Measurements from ENCODE around the gene PHEX.

Gene PHEX

DNA sequence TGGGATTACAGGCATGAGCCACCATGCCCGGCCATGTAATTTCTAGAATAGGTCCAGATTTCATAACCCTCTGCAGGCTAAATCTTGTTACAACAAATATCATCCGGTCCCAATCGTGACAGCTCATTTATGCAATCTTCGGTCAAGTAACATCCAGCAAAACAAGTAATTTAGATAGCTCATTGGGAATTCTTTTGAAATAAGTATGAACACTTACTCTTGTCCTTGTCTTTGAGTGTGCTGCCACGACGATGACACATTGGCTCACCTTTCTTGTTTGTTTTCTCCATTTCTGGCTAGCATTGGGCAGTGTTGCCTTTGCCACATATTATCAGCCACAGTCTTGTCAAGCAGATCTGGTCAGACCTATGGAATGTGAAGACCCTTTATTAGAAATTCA, 92.0 kb downstream of the PHEX start:
- H3K4me1 ChIP-seq: no peaks in the 10 kb centered on the region
- DNase-seq: peak in 1 of 2 donors; percentile 26
- no peak overlapping the region for H3K4me3 ChIP-seq
- no peak overlapping the region for H3K27ac ChIP-seq
- H3K9me3 ChIP-seq: no peaks in the 10 kb centered on the region
- TF ChIP-seq, protein P1, sequence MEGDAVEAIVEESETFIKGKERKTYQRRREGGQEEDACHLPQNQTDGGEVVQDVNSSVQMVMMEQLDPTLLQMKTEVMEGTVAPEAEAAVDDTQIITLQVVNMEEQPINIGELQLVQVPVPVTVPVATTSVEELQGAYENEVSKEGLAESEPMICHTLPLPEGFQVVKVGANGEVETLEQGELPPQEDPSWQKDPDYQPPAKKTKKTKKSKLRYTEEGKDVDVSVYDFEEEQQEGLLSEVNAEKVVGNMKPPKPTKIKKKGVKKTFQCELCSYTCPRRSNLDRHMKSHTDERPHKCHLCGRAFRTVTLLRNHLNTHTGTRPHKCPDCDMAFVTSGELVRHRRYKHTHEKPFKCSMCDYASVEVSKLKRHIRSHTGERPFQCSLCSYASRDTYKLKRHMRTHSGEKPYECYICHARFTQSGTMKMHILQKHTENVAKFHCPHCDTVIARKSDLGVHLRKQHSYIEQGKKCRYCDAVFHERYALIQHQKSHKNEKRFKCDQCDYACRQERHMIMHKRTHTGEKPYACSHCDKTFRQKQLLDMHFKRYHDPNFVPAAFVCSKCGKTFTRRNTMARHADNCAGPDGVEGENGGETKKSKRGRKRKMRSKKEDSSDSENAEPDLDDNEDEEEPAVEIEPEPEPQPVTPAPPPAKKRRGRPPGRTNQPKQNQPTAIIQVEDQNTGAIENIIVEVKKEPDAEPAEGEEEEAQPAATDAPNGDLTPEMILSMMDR (IDR thresholded peaks at IDR 0.05): no peak
- H3K27me3 ChIP-seq: no peaks in the 10 kb centered on the region
- intact Hi-C loops (cut with DNase I; ENCODE audit: low total_unique reads): no loop called here
- H3K36me3 ChIP-seq: no peaks in the 10 kb centered on the region

DNA sequence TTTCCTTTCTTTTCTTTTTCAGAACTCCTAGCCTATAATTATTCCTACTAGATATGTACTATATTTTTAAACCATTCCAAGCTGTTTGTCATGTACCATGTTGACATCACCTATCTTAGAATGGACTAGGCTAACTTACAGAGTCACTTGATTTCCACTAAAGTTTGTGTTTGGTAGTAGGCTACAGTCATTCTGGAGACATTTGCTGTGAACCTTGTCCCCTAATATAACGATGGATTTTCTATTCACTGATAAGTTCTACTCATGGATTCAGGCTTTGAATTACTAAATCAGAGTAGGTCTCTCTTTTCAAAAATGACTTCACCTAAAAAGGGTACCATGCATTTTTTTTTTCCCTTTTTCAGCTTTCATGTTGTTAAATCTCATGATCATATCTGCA, 93.4 kb downstream of the PHEX start:
- H3K36me3 ChIP-seq: no peaks in the 10 kb centered on the region
- no peaks in the 10 kb centered on the region for H3K9me3 ChIP-seq
- no peak overlapping the region for H3K4me3 ChIP-seq
- intact Hi-C loops (cut with DNase I; ENCODE audit: low total_unique reads): no loop called here
- TF ChIP-seq, protein P1 (IDR thresholded peaks at IDR 0.05): no peak
- no peaks in the 10 kb centered on the region for H3K27me3 ChIP-seq
- H3K27ac ChIP-seq: no peak overlapping the region
- DNase-seq: no peak
- no peaks in the 10 kb centered on the region for H3K4me1 ChIP-seq

DNA sequence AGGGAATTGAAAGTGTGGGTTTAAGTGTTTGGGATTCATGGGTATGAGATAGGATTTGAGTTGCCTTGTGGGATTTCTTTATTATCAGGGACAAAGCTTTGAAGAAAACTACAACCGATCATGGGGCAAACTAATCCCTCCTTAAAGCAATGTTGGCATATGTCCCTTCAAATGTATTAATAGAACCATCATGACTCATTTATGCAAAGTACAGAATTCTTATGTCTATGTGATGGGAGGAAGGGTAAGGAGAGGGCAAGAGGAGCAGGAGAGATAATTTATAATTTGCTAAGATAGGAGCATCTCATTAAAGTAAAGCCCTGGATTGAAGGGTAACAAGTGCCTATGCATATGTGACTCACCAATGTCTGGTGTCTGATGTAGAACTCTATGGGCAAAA, 94.2 kb downstream of the PHEX start:
- no peak for DNase-seq
- intact Hi-C loops (cut with DNase I; ENCODE audit: low total_unique reads): no loop called here
- Histone ChIP-seq H3K4me3 (no peak overlapping the region), H3K36me3 (no peaks in the 10 kb centered on the region), H3K27ac (no peak overlapping the region), H3K4me1 (no peaks in the 10 kb centered on the region), H3K27me3 (no peaks in the 10 kb centered on the region), H3K9me3 (no peaks in the 10 kb centered on the region)
- TF ChIP-seq, protein P1 (IDR thresholded peaks at IDR 0.05): no peak

DNA sequence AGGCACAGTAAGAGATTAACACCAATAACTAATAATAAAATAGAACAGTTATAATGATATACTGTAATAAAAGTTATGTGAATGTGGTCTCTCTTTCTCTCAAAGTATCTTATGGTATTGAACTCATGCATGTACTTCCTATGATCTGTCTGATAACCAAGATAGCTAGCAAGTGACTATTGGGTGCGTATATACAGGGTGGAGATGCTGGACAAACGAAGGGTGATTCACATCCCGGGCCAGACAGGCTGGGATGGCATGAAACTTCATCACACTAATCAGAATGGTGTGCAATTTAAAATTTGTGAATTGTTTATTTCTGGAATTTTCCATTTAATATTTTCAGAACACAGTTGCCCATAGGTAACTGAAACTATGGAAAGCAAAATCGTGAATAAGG, 96.8 kb downstream of the PHEX start:
- Histone ChIP-seq H3K27me3 (no peaks in the 10 kb centered on the region), H3K9me3 (no peaks in the 10 kb centered on the region), H3K36me3 (no peaks in the 10 kb centered on the region), H3K4me3 (no peak overlapping the region), H3K27ac (no peak overlapping the region), H3K4me1 (no peaks in the 10 kb centered on the region)
- DNase-seq: no peak
- TF ChIP-seq, protein P1 (IDR thresholded peaks at IDR 0.05): no peak
- intact Hi-C loops (cut with DNase I; ENCODE audit: low total_unique reads): no loop called here

DNA sequence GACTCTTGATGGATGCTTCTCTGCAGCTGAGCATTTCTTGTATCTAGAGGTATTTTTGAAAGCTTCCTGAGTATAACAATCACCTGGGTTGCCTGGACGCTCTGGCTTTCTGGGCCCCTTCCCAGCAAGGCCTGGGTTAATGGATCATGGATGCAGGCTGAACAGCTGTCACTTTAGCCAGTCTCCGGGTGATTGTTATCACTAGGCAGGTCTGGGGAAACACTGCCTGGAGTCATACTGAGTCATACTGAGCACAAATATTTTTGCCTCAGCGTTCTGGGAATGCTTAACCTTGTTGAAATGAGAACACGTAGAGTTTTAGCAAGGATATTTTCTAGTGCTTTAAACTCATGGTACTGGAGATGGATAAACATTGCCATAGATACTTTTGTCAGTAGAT, 102.6 kb downstream of the PHEX start:
- TF ChIP-seq, protein P1 (IDR thresholded peaks at IDR 0.05): no peak
- intact Hi-C loops (cut with DNase I; ENCODE audit: low total_unique reads): loop anchor here (5.0 kb wide), 1 partner anchor 613 kb away; no protein-coding TSS in a partner anchor
- no peaks in the 10 kb centered on the region for H3K27me3 ChIP-seq
- no peaks in the 10 kb centered on the region for H3K36me3 ChIP-seq
- DNase-seq: no peak
- H3K27ac ChIP-seq: peak overlapping the region in 1 of 2 donors; percentile 45
- no peaks in the 10 kb centered on the region for H3K9me3 ChIP-seq
- peaks cover 0 to 13% (median 6%) of the 10 kb centered on the region in 4 donors for H3K4me1 ChIP-seq
- H3K4me3 ChIP-seq: no peak overlapping the region

DNA sequence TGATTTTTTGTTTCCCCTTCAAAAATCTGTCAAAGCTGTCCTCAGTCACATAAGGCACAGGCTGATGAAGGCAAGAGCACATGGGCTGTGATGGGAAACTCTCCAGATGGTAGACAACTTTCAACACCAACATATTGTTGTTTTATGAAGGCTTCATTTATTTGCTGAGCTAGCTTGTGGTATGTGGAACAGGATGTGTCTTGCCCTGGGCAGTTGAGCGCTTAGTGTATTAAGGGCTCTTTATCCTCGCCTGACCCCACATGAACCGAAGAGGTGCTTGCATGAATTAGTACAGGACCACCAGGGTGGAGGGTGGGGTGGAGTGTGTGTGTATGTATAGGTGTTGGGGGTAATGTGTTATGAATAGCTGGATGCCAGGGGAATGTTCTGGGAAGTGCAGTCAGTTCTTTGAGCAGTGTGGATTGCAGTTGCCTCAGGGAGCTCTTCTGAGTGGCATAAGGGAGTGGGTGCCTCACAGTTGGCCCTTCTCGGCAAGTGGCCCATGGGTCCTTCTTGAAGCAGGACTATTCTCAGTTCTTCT, 103.1 kb downstream of the PHEX start:
- TF ChIP-seq, protein P1 (IDR thresholded peaks at IDR 0.05): no peak

More for the DNA sequence above, 103.1 kb downstream of the PHEX start:
- Histone ChIP-seq H3K9me3 (no peaks in the 10 kb centered on the region), H3K36me3 (no peaks in the 10 kb centered on the region), H3K27ac (peak overlapping the region; percentile 28 to 45), H3K4me1 (peaks cover 0 to 13% (median 6%) of the 10 kb centered on the region in 4 donors), H3K4me3 (no peak overlapping the region), H3K27me3 (no peaks in the 10 kb centered on the region)
- intact Hi-C loops (cut with DNase I; ENCODE audit: low total_unique reads): loop anchor here (5.0 kb wide), 1 partner anchor 612 kb away; no protein-coding TSS in a partner anchor
- DNase-seq: no peak
